SH-SY5Y (cell line): ENCODE measurements around the gene ARHGAP26.

ENCODE experiments used
- GATA2 ChIP-seq: IDR thresholded peaks from 2 replicates; pipeline ENCODE4 v1.6.1; 2011; ENCODE audit warnings: mild to moderate bottlenecking, low read depth, low read length
- GATA3 ChIP-seq: IDR thresholded peaks from 2 replicates; pipeline ENCODE4 v1.6.1; 2011; ENCODE audit warnings: low read depth, mild to moderate bottlenecking, low read length, moderate library complexity

- TF ChIP-seq GATA2 (no peak), GATA3 (no peak)
These were observed 489.1 kb downstream of the ARHGAP26 start for GRCh38 chr5:143259254-143259605.
